GM19239 (cell line): ENCODE measurements around the gene C10orf120.

Experiments
- DNase-seq: peaks from one replicate; pipeline ENCODE4 v3.0.0; 2011; ENCODE audit warnings: low spot score; ENCODE audit not compliant: insufficient read length
- FAIRE-seq: peaks from 2 replicates; lab custom pipeline; 2011; peaks lifted over from hg19 to GRCh38; lab: Jason Lieb, UNC

Gene C10orf120

DNA sequence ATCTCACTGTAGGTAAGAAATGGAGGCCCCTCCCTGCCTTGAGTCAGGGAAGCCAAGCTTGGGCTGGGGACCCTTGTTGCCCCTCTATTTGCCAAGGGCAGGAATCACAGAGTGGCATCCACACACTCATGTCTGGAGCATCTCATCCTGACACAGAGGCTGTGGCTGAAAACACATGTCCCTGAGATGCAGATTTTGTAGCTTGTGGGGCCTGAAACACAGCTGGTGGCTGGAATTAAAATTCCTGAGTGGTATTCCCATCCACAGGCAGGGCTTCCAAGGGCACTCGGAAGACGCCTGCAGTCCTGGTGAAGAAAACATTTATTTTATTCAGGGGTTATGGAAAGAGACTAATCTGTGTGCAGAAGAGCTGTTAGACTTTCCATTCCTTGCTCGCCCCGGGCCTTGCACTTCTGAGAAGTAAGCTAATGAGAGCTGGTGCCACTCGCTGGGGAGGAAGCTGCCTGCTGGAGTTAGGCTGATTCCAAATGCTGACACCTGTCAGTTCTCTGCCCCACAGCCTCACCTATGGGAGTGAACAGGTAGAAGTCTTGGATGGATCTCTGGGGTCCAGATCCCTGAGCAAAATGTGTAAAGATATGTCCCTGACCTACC, 36.0 kb downstream of the C10orf120 start:
- FAIRE-seq (no peak), DNase-seq (no peak)

DNA sequence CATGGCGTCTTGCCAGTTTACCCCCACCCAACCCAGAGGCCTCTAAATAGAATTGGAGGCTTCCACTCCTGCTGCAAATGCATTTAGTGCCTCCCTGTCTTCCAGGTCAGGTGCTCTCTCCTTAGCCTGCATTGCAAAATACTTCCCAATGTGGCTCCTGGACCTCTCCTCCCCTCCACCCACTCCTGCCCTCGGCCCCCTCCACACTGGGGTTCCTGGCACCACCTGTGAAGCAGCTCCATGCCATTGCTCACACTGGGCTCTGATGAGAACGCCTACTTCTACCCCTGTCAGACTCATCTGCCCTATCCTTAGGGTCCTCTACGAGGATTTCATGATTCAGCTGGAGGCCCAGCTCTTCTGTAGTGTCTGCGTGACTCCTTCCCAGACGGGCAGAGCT, 37.4 kb downstream of the C10orf120 start:
- DNase-seq (no peak), FAIRE-seq (no peak)

DNA sequence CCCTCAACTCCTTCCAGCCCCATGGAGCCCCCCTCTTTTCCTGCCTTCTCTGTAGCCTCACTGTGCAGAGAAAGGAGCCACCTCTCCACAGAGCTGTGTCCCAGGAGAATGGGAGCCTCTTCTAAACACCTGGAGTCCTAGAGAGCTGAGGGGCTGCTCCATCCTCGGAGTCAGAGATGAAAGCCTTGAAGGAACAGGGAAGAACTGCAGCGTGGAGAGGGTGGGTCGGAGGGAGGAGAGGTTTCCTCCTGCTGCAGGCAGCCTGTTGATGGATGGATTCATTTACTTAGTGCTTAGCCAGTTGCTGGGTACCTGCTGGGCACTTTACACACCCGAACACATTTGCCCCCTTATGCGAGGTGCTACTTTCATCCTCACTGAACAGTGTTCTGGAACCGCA, 39.0 kb downstream of the C10orf120 start:
- DNase-seq, result no peak
- no peak for FAIRE-seq

DNA sequence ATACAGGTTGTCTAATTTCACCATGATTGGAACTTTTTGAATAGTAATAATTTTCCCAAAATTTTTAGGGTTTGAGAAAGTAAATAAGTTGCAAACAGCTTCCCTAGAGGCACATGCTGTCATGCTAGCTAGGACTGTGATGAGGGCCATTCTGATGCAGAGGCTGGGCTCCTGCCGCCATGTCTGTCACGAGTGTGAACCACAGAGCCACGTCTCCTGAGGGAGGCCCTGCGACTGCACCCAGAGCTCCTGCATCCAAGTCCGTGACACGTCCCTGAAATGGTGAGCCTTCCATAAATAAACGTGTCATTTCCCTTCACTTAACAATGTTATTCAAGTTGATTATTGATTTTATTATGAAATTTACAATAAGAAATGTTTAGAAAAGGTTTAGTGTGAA, 40.0 kb downstream of the C10orf120 start:
- DNase-seq (no peak), FAIRE-seq (no peak)

DNA sequence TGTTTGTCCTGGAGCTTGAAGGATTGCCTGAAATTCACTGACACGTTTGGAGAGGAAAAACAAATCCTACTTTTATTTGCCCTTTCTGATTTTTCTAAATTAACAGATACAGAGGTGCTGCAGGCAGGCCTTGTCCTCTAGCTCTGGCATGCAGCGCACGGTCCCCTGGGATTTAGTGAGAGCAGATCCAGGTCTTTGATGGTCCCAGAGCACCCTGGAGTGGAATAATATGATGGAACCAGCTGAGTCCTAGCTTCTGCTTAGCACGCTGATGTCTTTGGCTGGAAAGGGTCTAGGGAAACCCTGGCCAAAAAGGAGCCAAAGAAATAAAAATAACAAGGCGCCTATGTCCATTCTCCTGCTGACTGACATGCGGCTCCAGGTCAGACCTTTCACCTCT, 40.5 kb downstream of the C10orf120 start:
- FAIRE-seq (no peak), DNase-seq (no peak)

DNA sequence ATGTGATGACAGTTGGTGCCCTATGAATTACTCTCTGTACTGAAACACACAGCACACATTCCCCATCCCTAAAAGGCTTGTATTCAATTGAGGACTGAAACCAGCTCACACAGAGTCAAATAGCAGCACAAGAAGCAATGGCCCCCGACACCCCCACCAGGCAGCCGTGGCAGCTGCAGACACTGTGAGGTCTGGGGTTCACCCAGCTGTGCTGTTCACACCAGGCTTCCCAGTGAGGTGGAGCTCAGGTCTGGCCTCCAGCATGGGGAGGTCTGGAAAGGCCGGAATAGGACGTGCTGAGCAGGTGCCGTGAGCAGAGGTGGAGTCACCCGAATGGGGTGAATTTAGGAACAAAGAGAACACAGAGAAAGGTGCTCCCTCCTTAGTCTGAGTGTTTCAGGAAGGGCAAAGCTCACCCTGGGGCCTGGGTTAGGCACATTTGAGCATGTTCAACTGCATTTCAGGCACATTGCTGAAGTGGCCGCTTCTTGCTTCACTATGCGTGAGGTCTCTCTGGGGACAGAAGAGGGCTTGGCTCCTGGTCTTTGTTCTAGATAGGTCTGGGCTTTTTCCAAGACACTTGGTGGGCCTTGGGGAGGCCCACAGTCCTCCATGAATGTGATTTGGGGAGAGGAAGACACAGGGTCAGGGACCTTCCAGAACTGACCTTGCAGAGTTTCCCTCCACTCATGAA, 41.1 kb downstream of the C10orf120 start:
- FAIRE-seq (no peak), DNase-seq (no peak)

DNA sequence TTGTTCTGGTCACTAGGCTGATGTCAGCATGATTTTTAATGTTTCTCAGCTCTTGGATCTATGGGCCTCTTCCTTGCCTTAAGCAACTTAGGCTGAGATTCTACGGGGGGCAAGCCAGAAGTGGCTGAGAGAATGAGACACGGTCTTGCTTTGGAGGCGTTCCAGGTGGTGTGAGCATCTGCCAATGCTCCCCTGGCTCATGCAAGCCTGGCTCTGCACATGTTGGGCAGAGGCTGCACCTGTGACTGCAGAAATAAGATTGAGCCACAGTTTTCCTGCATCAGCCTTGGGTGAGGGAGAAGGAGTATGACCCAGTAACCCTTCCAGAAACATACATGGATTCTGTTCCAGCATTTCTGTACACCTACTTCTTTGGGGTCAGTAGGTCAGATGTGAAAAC, 41.9 kb downstream of the C10orf120 start:
- FAIRE-seq (no peak), DNase-seq (no peak)

DNA sequence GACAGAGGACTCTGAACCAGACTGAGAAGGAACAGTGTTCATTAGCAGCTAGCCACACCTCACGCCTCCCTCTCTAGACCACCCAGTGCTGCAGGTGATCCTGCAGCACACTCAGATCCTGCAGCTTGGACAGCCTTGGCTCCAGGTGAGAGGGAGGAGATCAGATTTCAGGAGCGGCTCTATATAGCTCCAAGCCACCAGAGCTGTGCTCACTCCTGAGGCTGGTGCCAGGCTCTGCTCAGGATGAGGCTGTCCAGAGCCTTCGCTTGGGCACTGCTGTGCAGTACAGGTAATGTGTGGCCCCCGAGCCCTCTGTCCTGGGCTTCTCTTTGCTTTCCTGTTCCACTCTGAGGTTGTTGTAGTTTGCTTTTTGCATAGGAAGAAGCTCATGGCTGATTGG, 42.4 kb downstream of the C10orf120 start:
- DNase-seq (no peak), FAIRE-seq (no peak)

DNA sequence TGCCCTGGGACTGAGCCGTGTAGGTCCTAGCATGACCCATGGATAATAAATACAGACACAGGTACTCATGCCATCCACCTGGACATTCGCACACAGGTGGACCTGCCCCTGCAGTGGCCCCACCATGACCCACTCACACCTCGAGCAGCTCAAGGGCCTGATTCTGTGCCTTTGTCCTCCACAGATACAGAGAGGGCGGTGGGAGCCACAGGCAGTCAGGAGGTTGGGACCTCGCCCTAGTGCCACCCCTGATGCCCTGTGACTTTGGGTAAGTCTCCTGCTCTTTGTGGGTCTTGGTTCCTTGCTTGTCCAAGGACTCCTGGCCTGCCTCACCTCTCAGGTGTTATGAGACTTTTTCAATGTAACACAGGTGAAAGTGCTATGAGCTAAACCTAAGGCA, 42.9 kb downstream of the C10orf120 start:
- FAIRE-seq, result no peak
- no peak for DNase-seq

DNA sequence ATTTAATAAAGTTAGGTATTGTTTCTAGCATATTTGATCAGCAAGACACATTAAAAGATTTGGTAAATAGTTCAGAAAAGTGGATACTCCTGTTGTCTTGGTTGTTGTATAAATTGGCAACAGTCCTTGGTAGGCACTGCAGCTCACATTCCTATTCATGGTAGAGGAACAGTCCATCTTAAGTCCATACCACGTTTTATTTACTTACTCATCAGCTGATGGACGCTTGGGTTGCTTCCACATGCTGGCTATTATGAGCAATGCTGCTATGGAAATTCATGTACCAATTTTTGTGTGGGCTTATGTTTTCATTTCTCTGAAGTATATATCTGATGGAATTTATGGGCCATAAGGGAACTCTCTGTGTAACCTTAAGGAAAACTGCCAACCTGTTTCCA, 43.3 kb downstream of the C10orf120 start:
- FAIRE-seq, result no peak
- no peak for DNase-seq

DNA sequence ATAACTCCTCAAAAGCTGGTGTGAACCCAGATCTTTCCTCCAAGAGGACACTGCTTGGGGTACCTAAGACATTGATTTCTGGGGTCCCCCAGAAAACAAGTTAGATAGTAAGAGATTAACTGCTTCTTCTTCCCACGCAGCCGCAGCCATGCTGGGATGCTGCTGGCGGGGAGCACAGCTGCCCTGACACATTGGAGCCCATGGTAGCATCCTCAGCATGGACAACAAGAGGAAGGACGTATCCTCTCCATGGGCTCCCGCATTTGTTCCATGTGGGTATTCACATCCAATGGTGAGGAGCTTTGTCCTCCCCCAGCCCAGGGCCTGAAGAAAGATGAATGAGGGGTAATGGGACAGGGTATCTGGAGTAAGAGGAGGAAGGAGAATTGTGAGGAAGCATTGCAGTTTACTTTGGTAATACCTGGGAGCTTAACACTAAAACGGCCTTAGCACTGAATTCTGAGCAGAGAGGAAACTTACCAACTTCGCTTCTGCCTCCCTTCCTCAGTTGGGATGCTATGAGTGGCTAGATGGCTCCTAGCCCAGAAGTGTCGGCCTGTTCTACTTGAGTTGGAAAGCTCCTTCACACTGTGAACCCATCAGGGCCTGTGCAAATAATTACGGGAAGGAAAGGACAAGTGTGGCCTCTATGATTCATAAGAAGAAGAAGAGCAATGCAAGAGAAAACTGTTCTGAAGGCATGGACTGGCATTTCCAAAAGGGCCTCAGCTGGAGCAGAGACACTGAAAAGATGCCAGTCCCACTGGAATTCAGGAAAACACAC, 43.9 kb downstream of the C10orf120 start:
- DNase-seq (no peak), FAIRE-seq (no peak)

DNA sequence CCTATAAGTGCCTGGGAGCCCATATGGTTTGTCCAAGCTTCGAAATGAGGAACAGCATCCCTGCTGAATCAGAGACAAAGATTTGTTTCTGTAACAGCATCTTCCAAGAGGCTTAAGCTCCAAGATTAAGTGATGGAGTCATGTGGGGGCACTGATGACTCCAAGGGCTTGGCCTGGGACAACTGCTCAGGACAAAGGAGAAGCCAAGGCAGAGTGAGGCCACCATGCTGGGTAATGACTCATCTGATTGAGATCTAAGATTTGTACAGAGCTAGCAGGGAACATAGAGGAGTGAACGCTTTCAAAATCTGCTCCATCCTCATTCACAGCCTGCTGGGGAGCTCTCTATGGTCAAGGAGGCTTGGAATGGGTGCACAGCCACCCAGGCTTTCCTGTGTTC, 49.3 kb downstream of the C10orf120 start:
- DNase-seq, result no peak
- FAIRE-seq, result no peak

DNA sequence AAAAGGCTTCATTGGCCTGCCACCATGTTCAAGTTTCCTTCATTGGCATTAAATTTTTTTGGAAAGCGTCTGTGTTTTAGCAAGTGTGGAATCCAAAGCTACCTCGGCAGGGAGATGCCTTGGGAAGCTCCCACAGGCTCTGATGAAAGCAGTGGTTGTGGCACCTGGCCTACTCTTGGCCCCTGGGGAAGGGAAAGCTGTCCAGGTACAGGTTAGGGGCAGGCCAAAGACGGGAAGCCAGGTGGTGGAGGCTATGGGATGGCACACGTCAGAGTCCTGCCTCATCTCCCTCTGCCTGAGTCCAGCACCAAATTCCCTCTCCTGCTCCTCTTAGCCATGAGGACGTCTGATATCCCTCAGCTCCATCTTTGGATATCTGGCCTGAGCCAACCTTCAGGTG, 49.7 kb downstream of the C10orf120 start:
- DNase-seq (no peak), FAIRE-seq (no peak)

DNA sequence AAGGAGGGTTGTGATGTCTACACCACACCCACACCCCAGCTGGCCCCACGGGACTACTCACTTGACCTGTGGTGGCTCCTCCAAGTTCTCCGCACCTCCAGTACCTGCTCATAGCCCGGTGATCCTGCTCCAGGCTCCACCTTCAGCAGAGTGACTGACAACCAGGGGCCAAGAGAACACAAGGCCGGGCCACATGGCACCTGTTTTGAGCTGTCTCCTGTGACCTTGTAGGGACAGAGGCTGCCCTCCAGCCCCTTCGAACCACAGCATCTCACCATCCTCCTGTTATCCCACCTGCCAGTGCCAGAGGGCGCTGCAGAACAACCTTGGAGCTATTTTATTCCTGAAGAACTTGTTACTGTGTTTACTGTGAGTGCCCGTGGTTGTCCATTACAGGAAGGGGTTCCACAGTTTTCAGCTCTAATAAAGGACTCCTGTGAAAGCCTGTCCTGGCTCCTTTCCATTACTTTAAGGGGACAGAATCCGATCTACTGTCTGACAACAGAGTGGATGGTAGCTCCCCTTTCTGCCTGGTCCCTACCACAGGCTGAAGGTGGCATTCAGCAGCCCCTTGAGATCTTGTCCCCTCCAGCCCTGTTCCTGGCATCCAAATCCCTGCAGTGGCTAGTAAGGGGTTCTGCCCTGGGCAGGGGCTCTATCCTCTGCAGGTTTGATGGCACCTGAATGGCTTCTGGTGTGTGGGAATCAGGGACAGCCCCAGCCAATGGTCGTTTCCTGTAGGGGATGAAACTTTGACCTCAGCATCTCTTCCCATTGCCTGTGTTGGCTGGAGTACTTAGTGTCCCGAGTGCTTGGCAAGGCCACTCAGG, 50.8 kb downstream of the C10orf120 start:
- peak; percentile 24 for DNase-seq
- FAIRE-seq, result peak; percentile 11
